G401 (cell line): ENCODE measurements around the gene FAM120C. TPM values are rescaled to one million over a fixed set of nuclear protein-coding genes. Genes with fewer than 3 reads are reported as not detected.

Experiments
- DNase-seq: peaks from one replicate; pipeline ENCODE4 v3.0.0-alpha.2; 2015; ENCODE audit warnings: low spot score
- in situ Hi-C: cut with HindIII; loops from 2 replicates; pipeline ENCODE4 v1.10.0; 2016; ENCODE audit warnings: low sequenced_read_pairs, mixed read lengths
- total RNA-seq: library from RNA; depleted of rRNA; stranded (reverse); fragments of >200 nt; shearing (Covaris generic); gene quantifications from 2 replicates; pipeline ENCODE4 v1.2.3, GENCODE V29; 2014; rRNA removed

Gene FAM120C
- 3.6 TPM in 2 replicates for total RNA-seq

DNA sequence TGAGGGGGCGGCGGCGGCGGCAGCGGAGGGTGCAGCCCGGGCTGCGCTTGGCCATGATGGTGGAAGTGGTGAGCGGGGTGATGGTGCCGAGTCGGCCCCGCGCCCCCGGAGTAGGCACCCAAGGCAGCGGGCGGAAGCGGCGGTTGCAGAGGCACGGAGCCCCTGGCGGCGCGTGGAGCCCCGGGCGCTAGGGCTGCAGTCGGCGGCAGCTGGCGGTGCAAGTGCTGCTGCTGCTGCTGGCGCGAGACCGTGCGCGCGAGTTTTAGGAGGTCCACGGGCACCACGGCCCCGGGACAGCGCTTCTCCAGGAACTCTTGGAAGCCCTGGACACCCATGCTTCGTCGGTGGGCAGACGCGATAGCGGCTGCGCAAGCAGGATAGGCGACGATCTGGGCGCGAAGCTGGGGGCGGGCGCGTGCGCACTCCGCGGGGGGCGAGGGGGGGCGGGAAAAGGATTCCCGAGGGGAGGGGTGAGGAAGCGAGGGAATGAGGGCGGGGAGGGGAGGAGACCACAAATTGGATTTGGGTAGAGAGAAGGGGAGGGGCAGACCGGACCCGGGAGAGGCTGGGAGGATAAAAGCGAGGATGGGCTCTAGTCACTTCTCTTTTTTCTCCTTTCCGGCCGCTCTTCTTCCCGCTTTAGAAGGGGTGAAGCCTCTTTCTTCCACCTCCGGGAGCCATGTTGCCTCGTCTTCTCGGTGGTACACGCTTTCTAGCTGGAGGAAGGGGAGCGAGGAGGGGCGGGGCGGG lies at the start of gene FAM120C:
TSS of gene FAM120C (minus strand) at position 391 of the 750 bp plus-strand sequence. CDS start at position 335, 56 bp downstream.
- DNase-seq = peak; percentile 80
- in situ Hi-C loops = no loop called here

DNA sequence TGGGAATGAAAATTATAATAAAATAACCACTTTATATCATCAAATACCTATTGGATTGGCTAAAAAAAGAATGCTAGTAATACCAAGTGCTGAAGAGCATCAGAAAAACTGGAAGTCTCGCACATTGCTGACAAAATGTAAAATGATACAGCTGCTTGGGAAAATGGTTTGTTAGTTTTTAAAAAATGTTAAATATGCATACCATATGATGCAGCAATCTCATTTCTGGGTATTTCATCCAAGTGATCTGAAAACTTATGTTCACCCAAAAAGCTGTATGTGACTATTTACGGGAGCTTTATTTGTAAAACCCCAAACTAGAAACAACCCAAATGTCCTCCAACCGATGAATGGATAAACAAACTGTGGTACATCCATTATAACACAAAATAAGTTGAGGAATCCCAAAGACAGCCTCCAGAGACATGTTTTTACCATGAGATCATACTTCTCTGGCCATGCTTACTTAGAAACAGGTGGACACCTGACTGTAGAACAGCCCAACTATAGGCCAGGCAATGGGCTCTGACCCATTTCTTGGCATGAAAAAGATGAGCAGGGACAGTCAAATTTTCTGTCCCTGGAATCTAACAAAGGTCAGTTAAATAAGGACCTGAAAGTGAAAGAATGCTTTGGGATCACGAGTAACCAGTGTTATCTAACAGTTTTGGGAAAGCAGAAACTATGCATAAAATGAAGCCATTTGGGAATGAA lies 47.5 kb upstream of the FAM120C start:
- DNase-seq = no peak
- in situ Hi-C loops = no loop called here

GRCh38 chrX:54223581-54223980 lies 40.5 kb upstream of the FAM120C start:
- in situ Hi-C loops = no loop called here
- no peak for DNase-seq

DNA sequence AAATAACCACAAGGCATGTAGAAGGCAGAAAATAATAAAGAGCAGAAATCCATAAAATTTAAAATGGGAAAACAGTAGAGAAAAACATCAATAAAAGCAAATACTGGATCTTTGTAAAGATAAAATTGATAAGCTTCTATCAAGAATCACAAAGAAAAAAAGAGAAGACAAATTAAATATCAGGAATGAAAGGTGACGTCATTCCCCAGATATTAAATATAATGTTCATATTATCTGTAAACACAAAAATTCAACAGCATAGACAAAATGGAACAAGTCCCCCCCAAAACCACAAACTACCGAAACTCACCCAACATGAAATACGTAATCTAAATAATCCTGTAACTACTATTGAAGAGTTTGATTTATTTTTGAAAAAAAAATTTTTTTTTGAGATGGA lies 30.5 kb upstream of the FAM120C start:
- in situ Hi-C loops = no loop called here
- no peak for DNase-seq

DNA sequence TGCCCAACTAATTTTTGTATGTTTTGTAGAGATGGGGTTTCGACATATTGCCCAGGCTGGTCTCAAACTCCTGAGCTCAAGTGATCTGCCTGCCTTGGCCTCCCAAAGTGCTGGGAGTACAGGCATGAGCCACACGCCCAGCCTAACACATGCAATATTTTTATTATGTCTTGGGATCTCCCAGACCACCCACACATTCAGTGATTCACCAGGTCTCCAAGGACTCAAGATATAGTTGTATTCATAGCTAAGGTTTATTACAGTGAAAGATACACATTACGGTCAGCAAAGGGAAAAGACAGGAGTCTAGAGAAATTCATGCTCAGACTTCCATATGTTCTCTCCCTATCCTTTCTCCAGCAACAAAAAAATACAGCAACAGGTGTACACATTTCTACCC lies 25.5 kb upstream of the FAM120C start:
- DNase-seq = no peak
- in situ Hi-C loops = no loop called here

DNA sequence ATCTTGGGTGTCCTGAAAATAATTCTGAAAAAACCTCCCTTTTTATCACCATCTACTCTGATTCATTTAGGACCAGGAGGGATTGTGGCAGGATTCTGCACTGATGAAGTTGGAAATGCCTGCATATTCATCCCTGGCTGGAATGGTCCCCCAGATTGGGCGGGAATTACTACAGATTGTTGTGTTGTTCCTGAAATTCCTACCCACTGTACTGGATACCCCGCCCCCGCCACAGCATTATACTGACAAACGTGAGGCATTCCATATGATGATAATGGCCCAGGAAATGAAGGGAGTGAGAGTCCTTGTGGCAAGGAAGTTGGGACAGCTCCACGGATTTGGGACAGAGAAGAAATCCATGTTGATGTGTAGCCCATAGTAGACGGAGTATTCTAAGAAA lies 15.2 kb upstream of the FAM120C start:
- in situ Hi-C loops = no loop called here
- DNase-seq = no peak

DNA sequence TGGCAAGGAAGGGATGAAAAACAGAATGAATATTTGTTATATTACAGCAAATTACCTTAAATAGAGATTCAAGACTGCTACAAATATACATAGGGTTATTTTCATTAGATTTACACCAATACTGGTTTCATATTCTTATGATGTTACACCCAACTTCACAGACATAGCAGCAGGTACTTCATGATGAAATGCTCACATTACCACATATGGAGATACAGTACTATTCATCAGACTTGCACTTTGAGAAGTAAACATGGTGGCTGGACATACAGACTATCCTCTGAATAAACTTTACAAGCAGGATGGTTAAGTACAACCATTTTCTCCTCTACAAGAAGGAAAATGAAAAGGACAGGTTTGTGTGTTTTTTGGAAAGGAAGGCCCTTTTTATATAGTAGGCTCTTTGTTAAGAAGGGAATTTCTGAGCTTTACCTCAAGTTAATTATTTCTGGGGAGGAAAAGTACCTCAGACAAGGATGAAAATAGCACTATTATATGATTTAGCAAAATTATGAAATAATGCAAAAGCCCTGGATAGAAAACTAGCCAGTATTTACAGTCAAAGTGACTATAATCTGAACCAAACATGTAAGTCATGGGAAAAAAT lies 12.0 kb upstream of the FAM120C start:
- in situ Hi-C loops = no loop called here
- DNase-seq = no peak

DNA sequence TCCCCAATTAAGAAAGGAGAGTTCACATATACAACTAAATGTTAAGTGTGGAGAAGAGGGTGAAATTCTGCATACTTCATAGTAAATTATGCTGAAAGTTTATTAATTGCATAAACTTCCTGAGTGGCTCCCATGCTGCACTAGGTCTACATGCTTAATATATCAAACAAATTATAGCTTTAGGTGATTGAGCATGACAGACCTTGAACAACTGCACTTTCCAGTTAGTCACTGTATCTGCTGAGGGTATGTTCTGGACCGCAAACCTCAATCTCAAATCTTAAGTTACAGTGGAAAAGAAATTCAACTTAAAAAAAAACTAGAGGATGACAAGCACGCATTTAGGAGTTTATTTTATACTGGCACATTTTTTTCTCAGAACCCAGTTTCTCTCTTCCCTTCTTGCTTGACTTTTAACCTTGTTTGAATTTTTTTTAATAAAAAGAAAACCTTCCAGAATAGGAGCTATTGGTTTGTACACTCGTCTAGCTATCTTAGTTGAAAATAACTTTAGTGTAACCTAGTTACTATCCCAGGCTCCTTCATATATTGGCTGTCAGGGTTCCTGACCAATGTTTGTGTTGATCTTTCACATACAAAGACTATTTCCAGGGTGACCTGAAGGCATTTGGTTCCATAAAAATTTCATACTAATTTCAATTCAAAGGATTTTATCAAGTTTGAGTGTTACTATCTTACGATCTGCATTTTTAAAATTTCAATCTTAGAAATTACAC lies 10.2 kb upstream of the FAM120C start:
- DNase-seq = no peak
- in situ Hi-C loops = no loop called here

- in situ Hi-C loops = no loop called here
- DNase-seq = no peak
Measured at GRCh38 chrX:54184474-54184873, 1.4 kb upstream of the FAM120C start.

- peak; percentile 83 for DNase-seq
- in situ Hi-C loops = no loop called here
Measured at GRCh38 chrX:54182194-54182863, 725 bp downstream of the FAM120C start.

GRCh38 chrX:54181202-54181953 lies 1.7 kb downstream of the FAM120C start:
- in situ Hi-C loops = no loop called here
- DNase-seq = peak; percentile 2

- DNase-seq = no peak
- in situ Hi-C loops = no loop called here
Measured at GRCh38 chrX:54180403-54180802, 2.7 kb downstream of the FAM120C start.

- in situ Hi-C loops = no loop called here
- DNase-seq = no peak
Measured at GRCh38 chrX:54178100-54178940, 4.7 kb downstream of the FAM120C start.

GRCh38 chrX:54177306-54177705 lies 5.7 kb downstream of the FAM120C start:
- in situ Hi-C loops = no loop called here
- no peak for DNase-seq

GRCh38 chrX:54173791-54174190 lies 9.3 kb downstream of the FAM120C start:
- DNase-seq = no peak
- in situ Hi-C loops = no loop called here

DNA sequence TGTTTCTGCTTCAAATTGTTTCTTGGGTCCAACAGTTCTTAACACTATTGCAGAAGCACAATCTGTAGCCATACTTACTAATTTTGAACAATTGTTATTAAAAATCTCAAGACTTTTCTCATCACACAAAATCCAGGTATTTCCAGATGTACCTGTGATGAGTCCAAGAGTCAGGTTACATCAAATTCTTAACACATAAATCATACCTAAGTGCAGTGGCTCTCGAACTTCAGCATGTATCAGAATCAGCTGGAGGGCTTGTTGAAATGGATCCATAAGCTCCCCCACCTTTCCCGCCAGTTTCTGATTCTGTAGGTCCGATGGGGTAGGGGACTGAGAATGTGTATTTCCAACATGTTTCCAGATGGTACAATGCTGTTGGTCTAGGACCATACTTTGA lies 10.6 kb downstream of the FAM120C start:
- in situ Hi-C loops = no loop called here
- no peak for DNase-seq

GRCh38 chrX:54171527-54172250 lies 11.4 kb downstream of the FAM120C start:
- in situ Hi-C loops = no loop called here

More at GRCh38 chrX:54171527-54172250, 11.4 kb downstream of the FAM120C start:
- DNase-seq = no peak
